HEK293 (cell line): Measurements from ENCODE around the gene EPHB1.

Experiments used
- CTCF ChIP-seq: fragments of 450-650 bp; formaldehyde crosslinking; IDR thresholded peaks from 2 replicates; pipeline ENCODE4 v1.5.1; 2016; ENCODE audit warnings: missing biosample characterization, missing genetic modification characterization
- KLF9 ChIP-seq: fragments of 450-650 bp; formaldehyde crosslinking; IDR thresholded peaks from 2 replicates; pipeline ENCODE4 v1.5.1; 2016; ENCODE audit warnings: missing biosample characterization, missing genetic modification characterization, low read depth
- ZIC2 ChIP-seq: fragments of 450-650 bp; formaldehyde crosslinking; IDR thresholded peaks from 2 replicates; pipeline ENCODE4 v1.5.1; 2016; ENCODE audit warnings: missing biosample characterization, missing genetic modification characterization
- ZNF114 ChIP-seq: fragments of 450-650 bp; formaldehyde crosslinking; IDR thresholded peaks from 2 replicates; pipeline ENCODE4 v1.5.0; 2017; ENCODE audit warnings: missing biosample characterization, missing genetic modification characterization
- ZNF274 ChIP-seq, 2 experiments: fragments of 200-500 bp in 1 of 2; fragments of 450-650 bp in 1 of 2; sonication (Bioruptor generic) in 1 of 2; formaldehyde crosslinking in 1 of 2; IDR thresholded peaks; 2 replicates each; pipeline versions ENCODE4 v1.5.1 to v1.6.1; 2014 to 2016; ENCODE audit warnings: borderline replicate concordance in 1 of 2, inconsistent platforms in 1 of 2, low read length in 1 of 2, missing biosample characterization in 1 of 2, missing genetic modification characterization in 1 of 2
- ZNF624 ChIP-seq: fragments of 450-650 bp; formaldehyde crosslinking; IDR thresholded peaks from 2 replicates; pipeline ENCODE4 v1.5.1; 2017; ENCODE audit warnings: missing biosample characterization, missing genetic modification characterization
- TF ChIP-seq, protein P1 (sequence below): fragments of 450-650 bp; formaldehyde crosslinking; IDR thresholded peaks from 2 replicates; pipeline ENCODE4 v1.5.1; 2016; ENCODE audit warnings: missing biosample characterization, missing genetic modification characterization

DNA sequence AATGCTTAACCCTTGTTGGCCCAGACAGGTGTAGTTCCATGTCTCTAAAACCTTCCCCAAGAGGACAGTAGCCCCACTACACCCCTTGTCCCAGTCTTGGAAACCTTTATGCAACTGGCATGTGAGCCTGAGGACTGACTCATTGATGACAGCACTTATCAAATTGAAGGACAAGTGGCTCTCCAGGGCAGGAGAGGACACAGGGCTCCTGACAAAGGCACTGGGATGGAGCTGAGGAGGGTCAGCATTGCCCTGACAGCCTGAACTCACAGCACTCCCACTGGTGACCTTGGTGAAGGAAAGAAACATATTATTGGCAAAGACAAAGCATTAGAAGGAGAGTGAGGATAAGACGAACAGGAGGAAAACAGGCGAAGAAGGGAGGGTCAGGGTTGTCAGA, 139.9 kb downstream of the EPHB1 start:
- no peak for TF ChIP-seq CTCF (tag by site-specific recombination)
- TF ChIP-seq ZNF274 (IDR thresholded peaks at IDR 0.05; ENCODE audit: low read length) = no peak
- TF ChIP-seq ZNF274 (tag by site-specific recombination; IDR thresholded peaks at IDR 0.05; ENCODE audit: borderline replicate concordance) = no peak
- TF ChIP-seq ZNF114 (tag by site-specific recombination) = no peak
- TF ChIP-seq, protein P1, sequence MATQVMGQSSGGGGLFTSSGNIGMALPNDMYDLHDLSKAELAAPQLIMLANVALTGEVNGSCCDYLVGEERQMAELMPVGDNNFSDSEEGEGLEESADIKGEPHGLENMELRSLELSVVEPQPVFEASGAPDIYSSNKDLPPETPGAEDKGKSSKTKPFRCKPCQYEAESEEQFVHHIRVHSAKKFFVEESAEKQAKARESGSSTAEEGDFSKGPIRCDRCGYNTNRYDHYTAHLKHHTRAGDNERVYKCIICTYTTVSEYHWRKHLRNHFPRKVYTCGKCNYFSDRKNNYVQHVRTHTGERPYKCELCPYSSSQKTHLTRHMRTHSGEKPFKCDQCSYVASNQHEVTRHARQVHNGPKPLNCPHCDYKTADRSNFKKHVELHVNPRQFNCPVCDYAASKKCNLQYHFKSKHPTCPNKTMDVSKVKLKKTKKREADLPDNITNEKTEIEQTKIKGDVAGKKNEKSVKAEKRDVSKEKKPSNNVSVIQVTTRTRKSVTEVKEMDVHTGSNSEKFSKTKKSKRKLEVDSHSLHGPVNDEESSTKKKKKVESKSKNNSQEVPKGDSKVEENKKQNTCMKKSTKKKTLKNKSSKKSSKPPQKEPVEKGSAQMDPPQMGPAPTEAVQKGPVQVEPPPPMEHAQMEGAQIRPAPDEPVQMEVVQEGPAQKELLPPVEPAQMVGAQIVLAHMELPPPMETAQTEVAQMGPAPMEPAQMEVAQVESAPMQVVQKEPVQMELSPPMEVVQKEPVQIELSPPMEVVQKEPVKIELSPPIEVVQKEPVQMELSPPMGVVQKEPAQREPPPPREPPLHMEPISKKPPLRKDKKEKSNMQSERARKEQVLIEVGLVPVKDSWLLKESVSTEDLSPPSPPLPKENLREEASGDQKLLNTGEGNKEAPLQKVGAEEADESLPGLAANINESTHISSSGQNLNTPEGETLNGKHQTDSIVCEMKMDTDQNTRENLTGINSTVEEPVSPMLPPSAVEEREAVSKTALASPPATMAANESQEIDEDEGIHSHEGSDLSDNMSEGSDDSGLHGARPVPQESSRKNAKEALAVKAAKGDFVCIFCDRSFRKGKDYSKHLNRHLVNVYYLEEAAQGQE (tag by site-specific recombination) = no peak
- TF ChIP-seq ZIC2 = no peak
- no peak for TF ChIP-seq KLF9
- TF ChIP-seq ZNF624 (tag by site-specific recombination) = no peak
